GM15510 (cell line): ENCODE measurements around the gene APMAP.

Experiments
- POLR2A ChIP-seq: IDR thresholded peaks from 3 replicates; pipeline ENCODE4 v1.6.1; 2011; ENCODE audit warnings: borderline replicate concordance; ENCODE audit not compliant: insufficient read length; ENCODE audit errors: extremely low read depth

APMAP gene

DNA sequence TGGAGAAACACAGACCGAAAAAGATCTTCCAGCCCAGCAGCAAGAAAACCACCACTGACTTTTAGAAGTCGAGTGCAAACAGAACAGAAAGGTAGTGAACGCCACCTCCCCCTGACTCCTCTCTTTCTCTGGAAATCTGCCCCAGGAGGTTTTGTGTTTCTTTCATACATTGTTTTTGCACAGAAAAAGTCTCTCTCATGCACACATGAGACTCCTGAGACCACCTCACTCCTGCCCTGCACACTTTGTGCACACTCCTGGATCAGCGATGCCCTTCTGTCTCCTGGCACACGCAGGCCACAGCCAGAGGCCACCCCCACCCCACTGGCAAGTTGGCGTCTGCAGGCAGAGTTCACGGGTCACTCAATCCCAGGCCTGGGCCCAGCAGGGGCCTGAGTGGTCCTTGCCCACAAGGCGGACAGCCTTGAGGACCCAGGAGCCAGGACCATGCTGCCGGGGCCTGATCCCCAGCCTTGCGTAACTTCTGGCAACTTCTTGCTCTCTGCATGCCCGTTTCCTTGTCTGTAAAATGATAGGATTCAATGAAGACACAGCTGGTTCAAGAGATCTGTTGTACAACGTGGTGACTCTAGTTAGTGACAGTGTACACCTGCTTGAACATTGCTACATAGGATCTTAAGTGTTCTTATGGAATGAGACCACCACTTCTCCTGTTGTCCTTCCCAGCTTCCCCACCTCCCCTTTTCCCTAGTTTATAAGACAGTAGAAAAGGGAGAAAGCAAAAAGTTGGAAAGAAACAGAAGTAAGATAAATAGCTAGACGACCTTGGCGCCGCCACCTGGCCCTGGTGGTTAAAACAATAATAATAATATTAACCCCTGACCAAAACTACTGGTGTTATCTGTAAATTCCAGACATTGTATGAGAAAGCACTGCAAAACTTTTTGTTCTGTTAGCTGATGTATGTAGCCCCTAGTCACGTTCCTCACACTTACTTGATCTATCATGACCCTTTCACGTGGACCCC lies 73.7 kb downstream of the APMAP start:
- no peak for TF ChIP-seq POLR2A

DNA sequence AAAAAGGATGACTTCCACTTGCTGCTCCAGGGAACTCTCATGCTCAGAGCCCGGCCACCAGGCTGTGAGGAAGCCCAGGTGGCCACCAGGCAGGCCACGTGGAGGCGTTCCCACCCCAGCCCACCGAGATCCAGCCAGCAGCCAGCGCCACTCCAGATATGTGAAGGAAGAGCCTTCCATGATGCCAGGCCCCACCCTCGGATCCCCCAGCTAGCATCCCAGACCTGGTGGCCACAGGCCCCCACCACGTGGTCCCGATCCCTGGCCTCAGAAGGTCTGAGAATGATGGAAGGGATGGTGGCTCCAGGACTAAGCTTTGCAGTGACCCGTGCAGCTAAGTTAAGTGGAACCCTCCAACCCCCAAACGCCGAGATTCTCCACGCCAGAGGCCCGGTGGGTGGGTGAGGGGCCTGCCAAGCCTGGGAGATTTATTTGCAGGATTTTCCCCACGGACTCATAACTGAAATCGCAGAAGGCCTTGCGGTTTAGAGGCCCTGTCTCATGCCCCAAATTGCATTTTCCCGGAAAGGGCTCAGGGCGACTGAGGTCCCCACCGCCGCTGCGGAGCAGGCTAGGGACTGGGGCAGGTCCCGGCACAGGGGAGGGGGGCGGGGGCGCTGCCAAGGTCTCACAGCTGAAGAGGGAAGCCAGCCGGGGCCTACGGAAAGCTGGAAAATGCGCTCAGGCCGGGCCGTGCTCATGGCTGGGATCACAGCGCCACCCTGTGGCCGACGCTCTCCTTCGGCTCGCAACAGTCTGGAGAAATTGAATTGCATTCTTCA lies 74.6 kb downstream of the APMAP start:
- TF ChIP-seq POLR2A: no peak

DNA sequence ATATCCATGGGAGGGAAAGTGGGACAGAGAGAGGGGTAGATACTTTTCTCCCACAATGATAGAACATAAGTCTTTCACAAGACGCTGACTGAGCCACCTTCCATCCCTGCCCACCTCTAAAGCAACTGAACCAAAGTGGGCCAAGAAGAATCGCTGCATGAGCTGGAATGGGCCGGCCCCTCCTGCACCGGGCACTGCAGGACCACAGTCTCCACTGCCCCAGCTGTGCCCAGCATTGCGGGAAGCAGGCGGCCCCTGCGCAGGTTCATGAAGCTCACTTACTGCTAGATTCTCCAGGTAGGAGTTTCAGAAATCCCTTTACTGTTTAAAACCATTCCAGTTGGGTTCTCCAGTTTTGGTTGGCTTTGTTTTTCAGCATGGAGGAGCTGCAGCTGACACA lies 75.5 kb downstream of the APMAP start:
- TF ChIP-seq POLR2A: no peak

DNA sequence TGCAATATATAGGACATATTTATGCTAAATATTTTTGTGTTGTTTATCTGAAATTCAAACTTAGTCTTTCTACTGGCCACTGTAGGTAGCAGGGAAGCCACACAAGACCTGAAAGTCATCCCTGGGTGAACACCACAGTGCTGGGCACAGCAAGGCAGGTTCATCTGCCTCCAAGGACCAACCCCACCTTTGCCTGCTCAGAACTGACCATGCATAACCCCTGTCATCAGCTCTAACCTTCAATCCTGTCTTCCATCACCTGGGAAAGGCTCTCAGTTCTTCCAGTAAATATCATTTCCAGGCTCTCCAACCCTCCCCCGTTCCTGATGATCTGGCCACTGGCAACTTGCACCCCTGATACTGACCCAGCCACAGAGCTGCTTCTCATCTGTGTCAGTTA lies 76.1 kb downstream of the APMAP start:
- no peak for TF ChIP-seq POLR2A

DNA sequence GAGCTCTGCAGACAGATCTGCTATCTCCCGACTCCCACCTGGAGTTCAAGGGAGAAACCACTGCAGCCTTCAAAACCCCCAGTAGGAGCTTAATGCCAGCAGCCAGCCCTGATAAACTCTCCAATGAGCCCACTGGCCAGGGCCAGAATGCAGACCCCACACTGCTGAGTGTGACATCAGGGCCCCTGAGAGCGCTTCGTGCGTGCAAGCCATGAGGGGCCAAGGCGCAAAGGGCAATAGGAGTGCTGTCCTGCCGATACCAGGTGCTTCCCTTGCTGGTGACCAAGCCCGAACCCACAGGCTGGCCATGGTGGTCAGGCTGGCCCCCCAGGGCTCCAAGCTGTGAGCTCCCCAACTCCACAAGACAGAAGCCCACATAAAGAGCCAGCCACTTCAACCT lies 76.7 kb downstream of the APMAP start:
- TF ChIP-seq POLR2A: no peak

DNA sequence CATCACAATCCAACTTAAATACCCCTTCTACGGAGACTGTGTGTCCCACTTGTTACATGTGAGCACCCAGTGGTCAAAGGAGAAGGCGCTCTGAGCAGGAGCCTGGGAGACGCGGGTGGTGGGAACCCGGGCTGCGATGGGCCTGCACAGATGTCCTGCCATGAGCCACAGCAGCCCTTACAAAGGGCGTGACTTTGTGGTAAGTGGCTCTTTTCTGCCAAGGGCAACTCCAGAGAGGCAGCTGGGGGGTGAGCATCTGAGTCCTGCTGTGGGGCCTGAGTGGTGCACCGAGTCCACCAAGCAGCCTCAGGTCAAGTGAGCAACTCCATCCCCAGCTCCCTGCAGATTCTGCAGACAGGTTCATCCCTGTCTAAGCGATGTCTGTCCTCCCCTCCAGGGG lies 77.1 kb downstream of the APMAP start:
- no peak for TF ChIP-seq POLR2A

DNA sequence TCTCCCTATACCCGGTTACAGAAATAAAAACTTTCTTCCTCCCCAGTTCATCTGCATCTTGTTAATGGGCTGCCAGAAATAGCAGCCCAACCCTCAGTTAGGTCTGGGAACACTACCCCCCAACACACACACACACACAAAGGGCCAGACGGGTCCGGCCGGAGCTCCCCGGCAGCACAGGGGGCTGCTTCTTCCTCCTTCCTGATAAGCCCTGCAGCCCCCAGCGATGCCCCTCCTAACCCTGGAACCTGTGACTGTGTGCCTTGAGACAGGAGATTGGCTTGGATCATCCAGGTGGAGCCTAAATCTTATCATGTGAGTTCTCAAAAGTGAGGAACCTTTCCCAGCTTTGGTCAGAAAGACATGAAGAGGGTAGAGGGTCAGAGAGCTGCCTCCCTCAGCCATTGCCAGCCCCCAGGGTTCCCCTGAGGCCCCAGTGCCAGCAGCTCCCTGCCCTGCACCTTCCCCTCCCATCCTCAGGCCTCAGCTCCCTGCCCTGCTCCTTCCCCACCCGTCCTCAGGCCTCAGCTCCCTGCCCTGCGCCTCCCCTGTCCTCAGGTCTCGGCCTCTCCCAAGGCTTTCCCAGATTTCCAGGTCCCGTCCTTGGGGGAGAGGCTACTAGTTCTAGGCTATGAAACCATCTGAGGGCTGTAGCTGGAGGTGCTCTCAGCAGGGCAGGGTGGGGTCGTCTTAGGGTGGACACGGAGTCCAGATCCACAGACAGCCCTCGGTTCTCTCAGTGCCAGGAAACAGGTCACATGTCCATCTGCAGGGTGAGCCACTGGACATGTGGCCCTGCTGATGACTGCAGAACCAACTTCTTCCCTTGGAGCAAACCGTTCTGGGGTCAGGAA lies 77.9 kb downstream of the APMAP start:
- no peak for TF ChIP-seq POLR2A

DNA sequence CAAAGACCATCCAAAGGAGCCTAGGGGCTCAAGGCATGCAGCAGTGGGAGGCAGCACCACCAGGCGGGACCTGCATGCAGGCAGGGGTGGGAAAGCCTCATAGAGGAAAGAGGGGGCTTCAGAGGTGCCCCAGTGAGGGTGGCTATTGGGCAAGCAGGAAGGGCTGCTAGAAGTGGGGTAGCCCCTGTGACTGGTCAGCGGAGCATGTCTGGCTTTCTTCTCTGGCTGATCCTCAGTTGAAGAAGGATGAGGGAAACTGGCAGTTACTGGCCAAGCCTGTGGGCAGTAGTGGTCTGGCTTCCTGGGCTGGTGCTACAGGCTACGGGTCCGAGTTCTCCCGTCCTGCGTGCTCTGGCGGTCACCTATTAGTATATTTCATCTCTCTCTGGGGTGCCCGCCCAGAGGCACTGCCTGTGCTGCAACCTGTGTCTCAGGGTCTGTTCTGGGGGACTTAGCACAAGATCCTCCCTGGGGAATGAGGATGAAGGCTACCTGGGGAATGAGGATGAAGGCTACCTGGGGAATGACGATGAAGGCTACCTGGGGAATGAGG lies 79.4 kb downstream of the APMAP start:
- no peak for TF ChIP-seq POLR2A
